GM23338 (cell line): ENCODE results near the gene DOCK3. TPM values are rescaled to one million over a fixed set of nuclear protein-coding genes. Genes with fewer than 3 reads are reported as not detected.

Experiments
- ATAC-seq: fragments of 200-7000 bp; cut with Tn5 transposase; 3 replicates; pipeline ENCODE4 v1.9.1; 2020
- DNase-seq: peaks from one replicate; pipeline ENCODE4 v3.0.0-alpha.2; 2015; ENCODE audit warnings: low spot score
- H2AFZ ChIP-seq: fragments of 200-600 bp; sonication (generic); 2 replicates; pipeline ENCODE4 v1.8.0; 2016; ENCODE audit warnings: antibody characterized with exemption, mild to moderate bottlenecking, moderate library complexity
- H3F3A ChIP-seq: fragments of 200-600 bp; sonication (generic); replicated peaks from 2 replicates; pipeline ENCODE4 v1.8.0; 2017; ENCODE audit warnings: antibody characterized with exemption, mixed run types, low read depth
- H3K27ac ChIP-seq: fragments of 200-600 bp; sonication (generic); 2 replicates; pipeline ENCODE4 v1.6.1; 2016; ENCODE audit warnings: low read depth
- H3K27me3 ChIP-seq: fragments of 200-600 bp; sonication (generic); 2 replicates; pipeline ENCODE4 v1.8.0; 2016; ENCODE audit warnings: mild to moderate bottlenecking, mixed run types, moderate library complexity; ENCODE audit not compliant: insufficient read depth
- H3K36me3 ChIP-seq: fragments of 200-600 bp; sonication (generic); 2 replicates; pipeline ENCODE4 v1.8.0; 2016; ENCODE audit warnings: mild to moderate bottlenecking; ENCODE audit not compliant: insufficient read depth
- H3K4me1 ChIP-seq: fragments of 200-600 bp; sonication (generic); 2 replicates; pipeline ENCODE4 v1.8.0; 2016; ENCODE audit warnings: mild to moderate bottlenecking, moderate library complexity; ENCODE audit not compliant: insufficient read depth
- H3K4me2 ChIP-seq: fragments of 200-600 bp; sonication (generic); 2 replicates; pipeline ENCODE4 v1.7.1; 2017; ENCODE audit warnings: mixed run types
- H3K4me3 ChIP-seq: fragments of 200-600 bp; sonication (generic); 2 replicates; pipeline ENCODE4 v1.6.1; 2016; ENCODE audit warnings: mixed run types
- H3K79me2 ChIP-seq: fragments of 200-600 bp; sonication (generic); replicated peaks from 2 replicates; pipeline ENCODE4 v1.8.0; 2017; ENCODE audit warnings: mild to moderate bottlenecking; ENCODE audit not compliant: insufficient read depth
- H3K9me2 ChIP-seq: fragments of 200-600 bp; sonication (generic); 2 replicates; pipeline ENCODE4 v1.8.0; 2017; ENCODE audit not compliant: insufficient read depth
- H4K20me1 ChIP-seq: fragments of 200-600 bp; sonication (generic); replicated peaks from 2 replicates; pipeline ENCODE4 v1.8.0; 2017; ENCODE audit warnings: mild to moderate bottlenecking; ENCODE audit not compliant: insufficient read depth
- H3K27ac Mint-ChIP-seq: 2 replicates; pipeline ENCODE4 v1.8.0; 2020; ENCODE audit warnings: inconsistent platforms, mild to moderate bottlenecking, moderate library complexity, mixed read lengths
- H3K27me3 Mint-ChIP-seq: 3 replicates; pipeline ENCODE4 v1.8.0; 2022; ENCODE audit warnings: low read depth, mild to moderate bottlenecking, moderate library complexity, mixed read lengths, inconsistent platforms; ENCODE audit not compliant: insufficient read depth, poor library complexity
- H3K36me3 Mint-ChIP-seq: 3 replicates; pipeline ENCODE4 v1.8.0; 2021; ENCODE audit warnings: low read depth, mild to moderate bottlenecking, inconsistent platforms, moderate library complexity, mixed read lengths
- H3K4me1 Mint-ChIP-seq: 3 replicates; pipeline ENCODE4 v1.8.0; 2020; ENCODE audit warnings: mild to moderate bottlenecking, inconsistent platforms, mixed read lengths
- H3K4me3 Mint-ChIP-seq: 3 replicates; pipeline ENCODE4 v1.8.0; 2021; ENCODE audit warnings: moderate library complexity, mild to moderate bottlenecking, inconsistent platforms, mixed read lengths
- H3K9me3 Mint-ChIP-seq: 3 replicates; pipeline ENCODE4 v1.8.0; 2020; ENCODE audit warnings: moderate library complexity, mild to moderate bottlenecking, inconsistent platforms, mixed read lengths
- EZH2 ChIP-seq: fragments of 200-600 bp; sonication (generic); IDR thresholded peaks from one replicate; pipeline ENCODE4 v1.8.0; 2017; ENCODE audit warnings: antibody characterized with exemption, mild to moderate bottlenecking, low read depth; ENCODE audit not compliant: unreplicated experiment
- JUNB ChIP-seq: IDR thresholded peaks from one replicate; pipeline ENCODE4 v1.6.1; 2016; ENCODE audit warnings: antibody characterized with exemption; ENCODE audit not compliant: unreplicated experiment
- POLR2AphosphoS5 ChIP-seq: IDR thresholded peaks from 2 replicates; pipeline ENCODE4 v1.6.1; 2016; ENCODE audit warnings: antibody characterized with exemption, low read depth
- ZNF114 ChIP-seq: fragments of 250-450 bp; sonication (Bioruptor Pico); IDR thresholded peaks from 2 replicates; pipeline ENCODE4 v1.5.0; 2020; ENCODE audit warnings: mild to moderate bottlenecking, moderate library complexity
- polyA plus RNA-seq: library from polyadenylated mRNA; unstranded; fragments of >200 nt; fragmentation: Nextera tagmentation; extraction: Ambion mirVana; gene quantifications from 2 replicates; pipeline ENCODE4 v1.2.1, GENCODE V29; 2016
- total RNA-seq: library from RNA; depleted of rRNA; stranded (reverse); fragments of >200 nt; shearing (Covaris generic); gene quantifications from 2 replicates; pipeline ENCODE4 v1.2.3, GENCODE V29; 2014
- TF ChIP-seq, protein P1 (sequence below): IDR thresholded peaks from 2 replicates; pipeline ENCODE4 v1.6.1; 2016; ENCODE audit warnings: antibody characterized with exemption
- TF ChIP-seq, protein P2 (sequence below), 2 experiments: fragments of 200-600 bp in 1 of 2; sonication (generic) in 1 of 2; conservative IDR thresholded peaks; 2 replicates each; pipeline versions ENCODE4 v1.5.1 to v1.6.1; 2016 to 2017; ENCODE audit warnings: antibody characterized with exemption in 2 of 2, low read depth in 2 of 2, mild to moderate bottlenecking in 2 of 2, moderate library complexity in 1 of 2
- TF ChIP-seq, protein P3 (sequence below): fragments of 250-450 bp; sonication (Bioruptor Pico); IDR thresholded peaks from 2 replicates; pipeline ENCODE4 v1.5.0; 2020; ENCODE audit warnings: mild to moderate bottlenecking, moderate library complexity
- TF ChIP-seq, protein P4 (sequence below): IDR thresholded peaks from one replicate; pipeline ENCODE4 v1.6.1; 2018; ENCODE audit warnings: antibody characterized with exemption; ENCODE audit not compliant: unreplicated experiment

DOCK3 gene
- total and polyA plus RNA-seq, 2 experiments from 2014 or later, result 2.4 to 5.6 TPM

DNA sequence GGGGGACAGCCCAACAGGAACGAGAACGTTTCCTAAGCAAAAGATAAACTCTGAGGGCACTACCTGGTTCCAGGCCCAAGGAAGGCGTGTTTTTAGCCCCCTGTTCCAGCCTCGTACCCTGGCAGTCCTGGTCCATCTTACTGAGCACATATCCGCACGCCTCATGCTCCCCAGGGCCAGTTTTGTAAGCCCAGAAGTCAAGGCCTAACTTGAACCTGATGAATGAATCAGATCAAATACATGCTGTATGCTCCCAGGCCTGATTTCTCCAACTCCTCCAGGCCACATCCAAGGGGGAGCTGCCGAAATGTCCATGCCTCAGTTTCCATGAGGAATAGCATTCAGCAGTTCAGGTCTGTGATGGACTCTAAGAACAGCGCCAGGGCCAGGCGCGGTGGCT is 14.3 kb upstream of the DOCK3 start:
- TF ChIP-seq, protein P1, sequence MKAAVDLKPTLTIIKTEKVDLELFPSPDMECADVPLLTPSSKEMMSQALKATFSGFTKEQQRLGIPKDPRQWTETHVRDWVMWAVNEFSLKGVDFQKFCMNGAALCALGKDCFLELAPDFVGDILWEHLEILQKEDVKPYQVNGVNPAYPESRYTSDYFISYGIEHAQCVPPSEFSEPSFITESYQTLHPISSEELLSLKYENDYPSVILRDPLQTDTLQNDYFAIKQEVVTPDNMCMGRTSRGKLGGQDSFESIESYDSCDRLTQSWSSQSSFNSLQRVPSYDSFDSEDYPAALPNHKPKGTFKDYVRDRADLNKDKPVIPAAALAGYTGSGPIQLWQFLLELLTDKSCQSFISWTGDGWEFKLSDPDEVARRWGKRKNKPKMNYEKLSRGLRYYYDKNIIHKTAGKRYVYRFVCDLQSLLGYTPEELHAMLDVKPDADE, result no peak
- TF ChIP-seq POLR2AphosphoS5, result no peak
- TF ChIP-seq, protein P2, sequence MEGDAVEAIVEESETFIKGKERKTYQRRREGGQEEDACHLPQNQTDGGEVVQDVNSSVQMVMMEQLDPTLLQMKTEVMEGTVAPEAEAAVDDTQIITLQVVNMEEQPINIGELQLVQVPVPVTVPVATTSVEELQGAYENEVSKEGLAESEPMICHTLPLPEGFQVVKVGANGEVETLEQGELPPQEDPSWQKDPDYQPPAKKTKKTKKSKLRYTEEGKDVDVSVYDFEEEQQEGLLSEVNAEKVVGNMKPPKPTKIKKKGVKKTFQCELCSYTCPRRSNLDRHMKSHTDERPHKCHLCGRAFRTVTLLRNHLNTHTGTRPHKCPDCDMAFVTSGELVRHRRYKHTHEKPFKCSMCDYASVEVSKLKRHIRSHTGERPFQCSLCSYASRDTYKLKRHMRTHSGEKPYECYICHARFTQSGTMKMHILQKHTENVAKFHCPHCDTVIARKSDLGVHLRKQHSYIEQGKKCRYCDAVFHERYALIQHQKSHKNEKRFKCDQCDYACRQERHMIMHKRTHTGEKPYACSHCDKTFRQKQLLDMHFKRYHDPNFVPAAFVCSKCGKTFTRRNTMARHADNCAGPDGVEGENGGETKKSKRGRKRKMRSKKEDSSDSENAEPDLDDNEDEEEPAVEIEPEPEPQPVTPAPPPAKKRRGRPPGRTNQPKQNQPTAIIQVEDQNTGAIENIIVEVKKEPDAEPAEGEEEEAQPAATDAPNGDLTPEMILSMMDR (conservative IDR thresholded peaks at IDR 0.05; ENCODE audit: low read depth in 2 of 2), result no peak
- TF ChIP-seq, protein P3, sequence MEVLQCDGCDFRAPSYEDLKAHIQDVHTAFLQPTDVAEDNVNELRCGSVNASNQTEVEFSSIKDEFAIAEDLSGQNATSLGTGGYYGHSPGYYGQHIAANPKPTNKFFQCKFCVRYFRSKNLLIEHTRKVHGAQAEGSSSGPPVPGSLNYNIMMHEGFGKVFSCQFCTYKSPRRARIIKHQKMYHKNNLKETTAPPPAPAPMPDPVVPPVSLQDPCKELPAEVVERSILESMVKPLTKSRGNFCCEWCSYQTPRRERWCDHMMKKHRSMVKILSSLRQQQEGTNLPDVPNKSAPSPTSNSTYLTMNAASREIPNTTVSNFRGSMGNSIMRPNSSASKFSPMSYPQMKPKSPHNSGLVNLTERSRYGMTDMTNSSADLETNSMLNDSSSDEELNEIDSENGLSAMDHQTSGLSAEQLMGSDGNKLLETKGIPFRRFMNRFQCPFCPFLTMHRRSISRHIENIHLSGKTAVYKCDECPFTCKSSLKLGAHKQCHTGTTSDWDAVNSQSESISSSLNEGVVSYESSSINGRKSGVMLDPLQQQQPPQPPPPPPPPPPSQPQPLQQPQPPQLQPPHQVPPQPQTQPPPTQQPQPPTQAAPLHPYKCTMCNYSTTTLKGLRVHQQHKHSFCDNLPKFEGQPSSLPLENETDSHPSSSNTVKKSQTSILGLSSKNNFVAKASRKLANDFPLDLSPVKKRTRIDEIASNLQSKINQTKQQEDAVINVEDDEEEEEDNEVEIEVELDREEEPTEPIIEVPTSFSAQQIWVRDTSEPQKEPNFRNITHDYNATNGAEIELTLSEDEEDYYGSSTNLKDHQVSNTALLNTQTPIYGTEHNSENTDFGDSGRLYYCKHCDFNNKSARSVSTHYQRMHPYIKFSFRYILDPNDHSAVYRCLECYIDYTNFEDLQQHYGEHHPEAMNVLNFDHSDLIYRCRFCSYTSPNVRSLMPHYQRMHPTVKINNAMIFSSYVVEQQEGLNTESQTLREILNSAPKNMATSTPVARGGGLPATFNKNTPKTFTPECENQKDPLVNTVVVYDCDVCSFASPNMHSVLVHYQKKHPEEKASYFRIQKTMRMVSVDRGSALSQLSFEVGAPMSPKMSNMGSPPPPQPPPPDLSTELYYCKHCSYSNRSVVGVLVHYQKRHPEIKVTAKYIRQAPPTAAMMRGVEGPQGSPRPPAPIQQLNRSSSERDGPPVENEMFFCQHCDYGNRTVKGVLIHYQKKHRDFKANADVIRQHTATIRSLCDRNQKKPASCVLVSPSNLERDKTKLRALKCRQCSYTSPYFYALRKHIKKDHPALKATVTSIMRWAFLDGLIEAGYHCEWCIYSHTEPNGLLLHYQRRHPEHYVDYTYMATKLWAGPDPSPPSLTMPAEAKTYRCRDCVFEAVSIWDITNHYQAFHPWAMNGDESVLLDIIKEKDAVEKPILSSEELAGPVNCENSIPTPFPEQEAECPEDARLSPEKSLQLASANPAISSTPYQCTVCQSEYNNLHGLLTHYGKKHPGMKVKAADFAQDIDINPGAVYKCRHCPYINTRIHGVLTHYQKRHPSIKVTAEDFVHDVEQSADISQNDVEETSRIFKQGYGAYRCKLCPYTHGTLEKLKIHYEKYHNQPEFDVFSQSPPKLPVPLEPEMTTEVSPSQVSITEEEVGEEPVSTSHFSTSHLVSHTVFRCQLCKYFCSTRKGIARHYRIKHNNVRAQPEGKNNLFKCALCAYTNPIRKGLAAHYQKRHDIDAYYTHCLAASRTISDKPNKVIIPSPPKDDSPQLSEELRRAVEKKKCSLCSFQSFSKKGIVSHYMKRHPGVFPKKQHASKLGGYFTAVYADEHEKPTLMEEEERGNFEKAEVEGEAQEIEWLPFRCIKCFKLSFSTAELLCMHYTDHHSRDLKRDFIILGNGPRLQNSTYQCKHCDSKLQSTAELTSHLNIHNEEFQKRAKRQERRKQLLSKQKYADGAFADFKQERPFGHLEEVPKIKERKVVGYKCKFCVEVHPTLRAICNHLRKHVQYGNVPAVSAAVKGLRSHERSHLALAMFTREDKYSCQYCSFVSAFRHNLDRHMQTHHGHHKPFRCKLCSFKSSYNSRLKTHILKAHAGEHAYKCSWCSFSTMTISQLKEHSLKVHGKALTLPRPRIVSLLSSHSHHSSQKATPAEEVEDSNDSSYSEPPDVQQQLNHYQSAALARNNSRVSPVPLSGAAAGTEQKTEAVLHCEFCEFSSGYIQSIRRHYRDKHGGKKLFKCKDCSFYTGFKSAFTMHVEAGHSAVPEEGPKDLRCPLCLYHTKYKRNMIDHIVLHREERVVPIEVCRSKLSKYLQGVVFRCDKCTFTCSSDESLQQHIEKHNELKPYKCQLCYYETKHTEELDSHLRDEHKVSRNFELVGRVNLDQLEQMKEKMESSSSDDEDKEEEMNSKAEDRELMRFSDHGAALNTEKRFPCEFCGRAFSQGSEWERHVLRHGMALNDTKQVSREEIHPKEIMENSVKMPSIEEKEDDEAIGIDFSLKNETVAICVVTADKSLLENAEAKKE (CRISPR knock-in tag), result no peak
- TF ChIP-seq, protein P4, sequence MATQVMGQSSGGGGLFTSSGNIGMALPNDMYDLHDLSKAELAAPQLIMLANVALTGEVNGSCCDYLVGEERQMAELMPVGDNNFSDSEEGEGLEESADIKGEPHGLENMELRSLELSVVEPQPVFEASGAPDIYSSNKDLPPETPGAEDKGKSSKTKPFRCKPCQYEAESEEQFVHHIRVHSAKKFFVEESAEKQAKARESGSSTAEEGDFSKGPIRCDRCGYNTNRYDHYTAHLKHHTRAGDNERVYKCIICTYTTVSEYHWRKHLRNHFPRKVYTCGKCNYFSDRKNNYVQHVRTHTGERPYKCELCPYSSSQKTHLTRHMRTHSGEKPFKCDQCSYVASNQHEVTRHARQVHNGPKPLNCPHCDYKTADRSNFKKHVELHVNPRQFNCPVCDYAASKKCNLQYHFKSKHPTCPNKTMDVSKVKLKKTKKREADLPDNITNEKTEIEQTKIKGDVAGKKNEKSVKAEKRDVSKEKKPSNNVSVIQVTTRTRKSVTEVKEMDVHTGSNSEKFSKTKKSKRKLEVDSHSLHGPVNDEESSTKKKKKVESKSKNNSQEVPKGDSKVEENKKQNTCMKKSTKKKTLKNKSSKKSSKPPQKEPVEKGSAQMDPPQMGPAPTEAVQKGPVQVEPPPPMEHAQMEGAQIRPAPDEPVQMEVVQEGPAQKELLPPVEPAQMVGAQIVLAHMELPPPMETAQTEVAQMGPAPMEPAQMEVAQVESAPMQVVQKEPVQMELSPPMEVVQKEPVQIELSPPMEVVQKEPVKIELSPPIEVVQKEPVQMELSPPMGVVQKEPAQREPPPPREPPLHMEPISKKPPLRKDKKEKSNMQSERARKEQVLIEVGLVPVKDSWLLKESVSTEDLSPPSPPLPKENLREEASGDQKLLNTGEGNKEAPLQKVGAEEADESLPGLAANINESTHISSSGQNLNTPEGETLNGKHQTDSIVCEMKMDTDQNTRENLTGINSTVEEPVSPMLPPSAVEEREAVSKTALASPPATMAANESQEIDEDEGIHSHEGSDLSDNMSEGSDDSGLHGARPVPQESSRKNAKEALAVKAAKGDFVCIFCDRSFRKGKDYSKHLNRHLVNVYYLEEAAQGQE, result no peak
- TF ChIP-seq EZH2, result no peak
- TF ChIP-seq ZNF114 (CRISPR knock-in tag), result no peak
- TF ChIP-seq JUNB, result no peak
- no peak overlapping the region for H3K27ac Mint-ChIP-seq
- H3K9me2 ChIP-seq, result no peaks in the 10 kb centered on the region; the same call in 1 of the 2 replicates
- DNase-seq (no peak), ATAC-seq (no peak)
- H3K27me3 ChIP-seq, result no peaks in the 10 kb centered on the region
- no peak overlapping the region for H3K4me2 ChIP-seq
- no peak overlapping the region for H3K4me3 ChIP-seq
- no peak overlapping the region for H3K27ac ChIP-seq
- no peak overlapping the region for H2AFZ ChIP-seq
- no peaks in the 10 kb centered on the region for H3F3A ChIP-seq
- no peaks in the 10 kb centered on the region for H3K4me1 ChIP-seq
- no peaks in the 10 kb centered on the region for H4K20me1 ChIP-seq
- no peaks in the 10 kb centered on the region for H3K36me3 ChIP-seq
- H3K9me3 Mint-ChIP-seq, result no peaks in the 10 kb centered on the region
- no peaks in the 10 kb centered on the region for H3K79me2 ChIP-seq
- H3K36me3 Mint-ChIP-seq, result no peaks in the 10 kb centered on the region
- no peaks in the 10 kb centered on the region for H3K4me1 Mint-ChIP-seq
- H3K4me3 Mint-ChIP-seq, result no peak overlapping the region
- peaks cover 4% of the 10 kb centered on the region for H3K27me3 Mint-ChIP-seq
